HG02884 (cell line): ENCODE measurements around the gene GLIS1.

Source experiments
- ATAC-seq: cut with Tn5 transposase; IDR thresholded peaks from one replicate; pipeline ENCODE4 v1.9.1; 2021; ENCODE audit warnings: mild to moderate bottlenecking, moderate library complexity; ENCODE audit not compliant: unreplicated experiment

The GLIS1 gene

DNA sequence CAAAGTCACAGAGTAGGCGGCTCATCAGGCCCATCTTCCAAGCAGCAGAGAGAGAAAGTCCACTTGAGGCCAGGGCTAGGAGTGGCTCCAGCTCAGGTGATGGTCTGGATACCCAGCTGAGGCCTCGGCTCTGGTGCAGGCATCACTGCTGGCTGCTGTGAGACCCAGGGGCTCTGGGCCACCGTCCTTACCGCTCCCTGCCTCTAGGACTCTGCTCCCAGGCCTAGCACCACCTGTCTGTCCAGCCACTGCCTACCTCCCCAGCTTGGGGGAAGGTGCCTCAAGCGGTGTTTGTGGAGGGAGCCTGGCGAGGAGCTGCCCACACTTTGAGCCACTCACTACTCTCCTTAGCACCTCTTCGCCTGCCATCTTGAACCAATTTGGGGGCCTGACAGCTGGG lies 221.9 kb downstream of the GLIS1 start:
- no peak for ATAC-seq

DNA sequence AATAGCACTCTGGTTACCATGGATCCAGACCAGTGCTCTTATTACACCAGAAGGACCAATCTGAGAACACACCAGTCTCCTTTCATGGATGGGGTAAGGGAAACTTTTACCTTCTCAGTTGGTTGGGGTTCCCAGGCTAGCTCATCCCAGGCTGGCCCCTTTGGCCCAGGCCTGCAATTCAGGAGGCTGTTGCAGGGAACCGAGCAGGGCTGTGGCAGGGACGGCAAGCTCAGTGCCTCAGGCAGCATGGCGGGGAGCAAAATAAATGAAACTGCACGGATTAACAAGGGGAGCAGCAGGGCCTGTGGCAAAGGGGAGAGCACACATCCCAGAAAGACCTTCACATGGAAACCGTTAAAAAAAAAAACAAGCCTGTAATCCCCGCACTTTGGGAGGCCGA lies 222.8 kb downstream of the GLIS1 start:
- no peak for ATAC-seq

DNA sequence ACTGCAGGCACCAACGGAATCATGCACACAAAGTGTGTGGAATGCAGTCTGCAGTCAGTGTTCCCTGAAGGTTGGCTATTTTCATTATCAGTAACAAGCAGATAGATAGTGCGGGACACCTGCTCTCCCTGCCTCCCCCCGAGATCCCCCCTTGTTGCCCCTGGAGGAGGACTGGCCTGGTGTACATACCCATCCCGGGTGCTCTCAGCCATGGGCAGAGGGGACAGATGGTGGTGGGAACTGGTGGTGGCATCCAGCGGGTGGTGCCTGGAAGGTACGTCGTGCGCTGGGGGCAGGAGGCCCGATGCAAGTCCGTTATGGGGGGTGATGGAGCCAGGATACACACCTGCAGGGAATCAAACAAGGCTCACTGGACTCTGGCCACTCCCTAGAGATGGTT lies 224.5 kb downstream of the GLIS1 start:
- no peak for ATAC-seq

DNA sequence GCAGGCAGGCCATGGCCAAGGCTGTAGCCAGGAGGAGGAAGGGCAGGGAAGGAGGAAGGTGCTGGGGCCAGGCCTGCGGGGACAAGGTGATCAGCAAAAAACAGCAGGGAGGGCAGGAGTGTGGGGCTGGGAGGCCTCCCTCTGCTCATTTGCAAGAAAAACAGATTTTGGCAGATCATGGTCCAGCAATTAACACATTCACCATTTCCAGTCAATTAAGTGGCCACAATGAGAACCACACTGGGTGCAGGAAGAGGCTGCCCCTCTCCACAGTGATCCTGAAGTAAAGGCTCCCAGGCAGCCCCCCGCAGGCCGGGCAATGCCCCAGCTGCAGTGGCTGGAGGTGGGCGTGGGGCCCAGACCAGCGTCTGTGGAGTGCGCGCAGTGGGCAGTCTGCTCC lies 225.1 kb downstream of the GLIS1 start:
- ATAC-seq, result no peak

DNA sequence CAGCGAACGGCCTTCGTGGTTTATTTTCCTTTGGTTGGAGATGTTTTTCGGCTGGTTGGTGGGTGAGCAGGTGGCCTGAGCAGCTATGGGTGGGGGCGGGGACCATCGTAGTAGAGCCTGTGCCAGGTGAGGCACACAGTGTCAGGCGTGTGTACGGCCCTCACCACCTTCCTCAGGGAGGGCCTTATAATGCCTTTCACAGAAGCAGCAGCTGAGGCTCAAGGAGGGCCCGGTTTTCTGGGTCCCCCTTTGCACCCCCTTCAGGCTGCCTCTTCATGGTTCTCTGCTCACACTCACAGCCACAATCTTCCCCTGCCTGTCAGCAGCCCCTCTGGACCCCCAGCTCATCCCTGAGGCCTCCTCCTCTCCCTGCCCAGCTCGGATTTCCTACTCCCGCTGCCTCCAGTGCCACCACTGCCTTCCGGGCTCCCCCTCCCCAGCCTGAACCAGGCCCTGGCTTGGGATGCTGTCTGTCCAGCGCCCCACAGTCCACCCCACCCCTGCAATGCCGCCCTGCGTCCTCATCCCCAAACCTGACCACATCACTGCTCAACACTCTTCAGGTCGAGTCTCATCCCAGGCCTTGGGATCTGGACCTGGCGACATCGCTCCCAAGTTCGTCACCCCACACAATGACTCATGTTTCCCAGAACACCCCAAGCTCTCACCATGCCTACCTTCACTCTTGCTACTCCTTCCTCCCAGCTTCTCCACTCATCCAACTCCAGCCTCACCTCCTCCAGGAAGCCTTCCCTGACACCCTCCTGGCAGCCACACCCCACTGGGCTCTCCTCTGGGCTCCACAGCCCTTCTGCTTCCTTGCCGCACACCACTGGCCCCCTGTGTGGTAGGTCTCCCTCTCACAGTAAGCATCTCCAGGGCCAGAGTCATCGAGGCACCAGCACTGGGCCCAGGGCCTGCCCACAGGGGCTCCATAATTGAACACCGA lies 225.9 kb downstream of the GLIS1 start:
- no peak for ATAC-seq

DNA sequence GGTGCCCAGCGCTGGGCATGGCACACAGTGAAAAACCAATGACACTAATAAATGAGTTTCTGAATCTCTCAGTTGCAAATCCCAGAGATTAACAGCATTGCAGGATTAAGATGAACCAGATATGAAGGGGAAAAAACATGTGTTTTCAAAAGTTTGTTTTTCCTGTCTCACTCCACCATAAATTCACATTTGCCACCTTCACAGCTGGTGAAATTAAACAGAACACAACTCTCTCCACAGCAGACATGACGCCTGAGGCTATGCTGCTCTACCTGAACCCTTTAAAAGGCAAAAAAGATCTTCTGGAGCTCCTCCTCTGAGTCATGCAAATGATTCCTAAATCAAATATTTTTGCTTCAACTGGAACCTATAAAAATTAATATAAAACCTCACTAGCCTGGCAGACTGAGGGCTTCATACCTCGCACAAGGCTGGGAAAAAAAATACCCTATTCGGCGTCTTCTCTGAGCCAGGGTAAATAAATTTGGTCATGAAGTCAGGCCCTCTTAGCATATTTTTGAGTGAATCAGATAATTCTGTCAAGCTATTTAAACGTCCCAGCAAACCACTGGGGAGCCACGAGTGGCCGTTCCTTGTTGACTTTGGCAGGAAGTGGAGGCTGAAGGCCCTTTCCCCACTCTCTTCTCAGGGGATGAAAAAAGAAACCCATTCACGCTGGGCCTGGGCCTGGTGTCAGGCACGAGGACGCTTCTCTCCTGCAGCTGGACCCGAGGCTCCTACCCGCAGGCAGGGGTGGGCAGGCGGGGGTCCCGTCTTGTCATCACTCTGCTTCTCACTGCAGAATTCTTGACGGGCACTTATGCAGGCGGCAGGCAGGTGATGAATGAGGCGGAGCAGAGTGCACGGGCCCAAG lies 226.8 kb downstream of the GLIS1 start:
- ATAC-seq, result no peak

DNA sequence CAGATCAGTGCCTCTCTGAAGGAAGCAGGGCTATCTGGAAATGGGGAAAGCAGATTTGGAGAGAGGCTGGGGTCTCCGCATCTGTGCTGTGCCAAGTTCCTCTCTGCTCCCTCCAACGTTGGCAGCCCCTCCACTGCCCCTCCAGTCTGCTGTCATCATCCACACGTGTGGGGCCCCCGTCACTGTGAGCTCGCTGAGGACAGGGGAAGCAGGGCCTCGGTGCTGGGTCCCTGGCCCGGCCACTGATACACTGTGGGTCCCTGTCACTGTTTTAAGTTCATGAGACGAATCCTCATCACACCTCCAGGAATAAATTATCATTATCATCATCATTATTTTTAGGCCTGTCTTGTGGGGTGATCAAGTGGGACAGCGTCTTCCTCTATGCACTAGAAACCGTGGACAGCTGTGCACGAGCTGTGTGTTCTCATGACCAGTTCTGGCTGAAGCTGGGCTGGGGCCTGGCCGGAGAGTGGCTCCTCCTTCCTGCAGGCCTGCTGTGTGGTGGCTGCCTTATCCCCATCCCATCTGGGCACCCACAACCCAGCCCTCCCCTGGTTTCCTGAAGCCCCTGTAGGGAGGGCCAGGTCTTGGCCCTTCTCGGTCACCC lies 227.5 kb downstream of the GLIS1 start:
- no peak for ATAC-seq

DNA sequence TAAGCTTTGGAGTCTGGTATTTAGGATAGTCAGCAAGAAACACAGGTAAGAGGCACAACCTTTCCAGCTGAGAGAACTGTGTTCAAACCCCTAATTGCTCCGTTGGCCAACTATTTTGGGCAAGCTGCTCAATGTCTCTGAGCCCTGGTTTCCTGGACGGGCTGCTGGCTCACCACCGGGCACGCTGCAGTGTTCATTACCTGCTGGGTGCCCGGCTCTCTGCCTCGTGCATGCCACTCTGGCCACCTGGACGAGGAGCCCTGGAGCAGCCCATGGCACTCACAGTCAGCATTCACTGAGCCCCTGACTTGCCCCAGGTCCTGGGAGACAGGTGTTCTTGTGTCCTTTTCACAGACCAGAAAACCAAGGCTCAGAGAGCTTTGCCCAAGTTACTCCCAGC lies 228.7 kb downstream of the GLIS1 start:
- ATAC-seq, result no peak

DNA sequence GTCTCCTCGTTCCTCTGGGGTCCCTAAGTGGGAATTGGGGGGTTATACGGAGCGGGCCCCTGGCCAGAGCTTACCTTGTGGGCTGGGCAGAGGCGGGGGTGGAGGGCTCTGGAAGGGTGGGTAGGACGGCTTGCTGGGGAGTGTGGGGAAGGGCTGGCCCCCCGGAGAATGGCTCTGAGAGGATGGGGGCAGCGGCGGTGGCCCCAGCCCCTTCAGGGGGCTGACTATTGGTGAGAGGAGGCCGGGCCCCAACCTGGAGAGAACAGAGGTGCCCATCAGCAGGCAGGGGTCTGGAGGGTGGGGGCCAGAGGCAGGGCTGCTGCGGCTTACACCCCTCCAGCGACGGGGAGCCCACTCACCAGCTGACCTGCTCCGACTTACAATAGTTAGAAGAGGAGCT lies 229.2 kb downstream of the GLIS1 start:
- no peak for ATAC-seq

DNA sequence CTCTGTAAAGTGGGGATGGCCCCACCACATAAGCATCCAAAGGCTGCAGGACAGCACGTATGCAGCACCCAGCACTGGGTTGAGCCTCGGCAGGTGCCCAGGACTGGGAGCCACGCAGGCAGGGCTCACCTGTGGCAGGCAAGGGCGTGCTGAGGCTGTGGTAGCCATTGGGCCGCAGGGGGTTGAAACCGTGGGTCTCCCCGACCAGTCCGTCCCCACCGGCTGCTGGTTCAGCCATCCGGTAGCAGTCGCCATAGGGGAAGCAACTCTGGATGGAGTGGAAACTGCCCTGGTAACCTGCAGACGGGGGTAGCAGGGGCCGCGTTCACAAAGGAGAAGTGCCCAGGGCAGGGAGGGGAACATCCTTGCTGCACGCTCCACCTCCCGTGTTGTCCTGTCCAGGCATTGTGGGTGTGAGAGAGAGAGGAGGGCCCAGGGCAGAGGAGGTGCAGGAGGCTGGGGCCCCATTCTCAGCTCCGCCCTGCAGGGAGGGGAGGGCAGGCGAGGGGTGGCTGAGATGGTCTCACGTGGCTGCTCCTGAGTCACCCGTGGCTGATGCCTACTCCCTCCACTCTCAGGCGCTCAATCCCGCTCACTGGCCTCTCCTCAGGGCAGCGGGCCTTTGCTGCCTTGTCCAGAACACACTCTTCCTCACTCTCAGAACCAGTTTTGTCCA lies 229.8 kb downstream of the GLIS1 start:
- no peak for ATAC-seq

DNA sequence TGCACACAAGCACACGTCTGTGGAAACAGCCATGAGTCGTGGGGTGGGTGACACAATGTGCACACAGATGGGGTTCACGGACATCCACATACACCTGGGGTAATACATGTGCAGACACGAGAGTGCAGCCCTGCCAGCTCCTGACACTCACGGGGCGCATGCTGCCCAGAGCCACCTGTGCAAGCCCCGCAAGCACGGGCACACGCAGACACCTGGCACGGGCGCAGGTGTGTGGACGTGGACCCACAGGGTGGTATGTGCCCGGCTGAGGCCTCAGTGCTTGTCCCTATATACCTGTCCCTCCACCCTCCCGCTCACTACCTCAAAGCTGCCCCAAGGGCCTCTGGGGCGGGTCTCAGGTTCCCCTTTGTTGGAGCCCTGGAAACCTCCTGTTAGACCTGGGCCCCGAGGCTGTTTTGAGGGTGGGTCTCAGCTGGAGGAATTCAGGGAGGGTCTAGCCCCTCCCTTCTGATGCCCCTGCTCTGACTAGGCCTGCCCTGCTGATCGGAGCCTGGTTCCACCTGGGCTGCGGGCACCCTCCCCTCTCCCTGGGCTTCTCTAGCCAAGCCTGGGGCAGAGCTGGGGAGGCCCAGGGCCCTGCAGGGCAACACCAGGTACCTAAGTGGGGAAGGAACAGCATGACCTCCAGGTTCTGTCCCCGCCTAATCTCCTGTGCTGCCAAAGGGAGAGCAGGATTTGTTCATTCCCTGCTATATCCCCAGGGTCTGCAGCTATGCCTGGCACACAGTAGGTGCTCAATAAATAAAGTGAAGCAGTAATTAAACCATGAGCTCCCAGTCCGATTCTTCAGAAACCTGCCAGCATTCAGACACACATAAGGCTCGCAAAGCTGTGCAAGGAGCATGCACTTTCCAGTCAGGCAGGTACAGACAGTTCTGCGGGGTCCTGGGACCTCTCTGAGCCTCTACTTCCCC lies 230.6 kb downstream of the GLIS1 start:
- ATAC-seq, result no peak

DNA sequence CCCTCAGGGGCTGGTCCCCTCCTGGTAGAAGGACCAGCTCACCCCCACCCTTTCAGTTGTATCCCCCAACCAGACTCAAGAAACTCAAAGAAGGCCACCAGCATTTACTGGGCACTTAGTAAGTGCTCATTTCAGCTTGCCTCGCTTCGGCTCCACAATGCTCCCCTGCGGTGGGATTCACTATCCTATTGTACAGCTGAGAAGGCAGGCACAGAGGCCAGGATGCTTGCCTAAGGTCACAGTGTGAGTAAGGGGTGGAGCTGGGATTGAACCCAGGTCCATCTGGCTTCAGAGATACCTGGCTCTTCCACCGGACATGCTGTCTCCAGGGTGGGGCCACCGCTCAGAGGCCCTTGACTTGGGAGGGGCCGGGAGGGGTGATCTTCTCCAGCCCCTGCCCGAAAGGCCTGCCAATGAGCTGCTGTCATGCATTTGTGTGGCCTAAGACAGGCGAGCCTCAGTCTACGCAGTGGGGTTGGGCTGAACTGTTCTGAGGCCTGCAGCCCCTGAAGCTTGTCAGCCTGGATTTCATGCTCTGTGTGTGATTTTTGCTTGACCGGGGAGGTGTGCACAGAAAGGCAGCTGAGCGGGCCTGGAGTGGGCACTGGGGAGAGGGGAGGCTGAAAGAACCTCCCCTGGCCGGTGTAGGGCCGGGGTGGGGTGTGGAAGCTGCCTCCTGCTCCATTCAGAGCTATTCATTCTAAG lies 231.7 kb downstream of the GLIS1 start:
- no peak for ATAC-seq

DNA sequence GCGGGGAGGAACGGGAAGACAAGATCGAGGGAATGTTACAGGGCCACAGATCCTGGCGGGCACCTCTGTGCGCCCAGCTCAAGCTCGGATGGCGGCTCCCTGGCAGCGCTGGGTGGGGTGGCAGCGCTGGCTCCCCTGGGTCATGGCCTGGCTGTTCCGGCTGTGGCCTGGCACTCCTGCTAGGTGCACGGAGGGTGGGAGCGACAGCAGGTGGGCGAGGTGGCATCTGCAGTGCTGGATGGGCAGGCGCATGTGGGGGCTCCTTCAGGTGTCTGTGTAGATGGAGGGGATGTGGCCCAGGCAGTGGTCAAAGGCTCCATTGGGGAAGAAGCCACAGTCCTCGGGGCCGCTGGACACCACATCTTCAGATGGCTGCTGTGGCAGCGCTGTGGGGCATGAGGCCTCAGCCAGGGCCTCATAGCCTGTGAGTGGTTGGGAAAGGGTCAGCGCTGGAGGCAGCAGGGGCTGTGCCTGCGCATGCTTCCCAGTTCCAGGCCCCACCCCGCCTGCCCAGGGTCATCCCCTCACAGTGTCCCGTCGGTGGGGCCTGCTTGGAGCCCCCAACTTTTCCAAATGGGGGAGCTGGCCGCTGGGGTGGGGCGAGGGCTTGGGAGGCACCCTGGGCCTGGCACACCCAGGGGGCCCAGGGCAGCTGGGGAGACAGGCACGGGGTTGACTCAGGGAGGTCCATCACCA lies 232.5 kb downstream of the GLIS1 start:
- ATAC-seq, result no peak

DNA sequence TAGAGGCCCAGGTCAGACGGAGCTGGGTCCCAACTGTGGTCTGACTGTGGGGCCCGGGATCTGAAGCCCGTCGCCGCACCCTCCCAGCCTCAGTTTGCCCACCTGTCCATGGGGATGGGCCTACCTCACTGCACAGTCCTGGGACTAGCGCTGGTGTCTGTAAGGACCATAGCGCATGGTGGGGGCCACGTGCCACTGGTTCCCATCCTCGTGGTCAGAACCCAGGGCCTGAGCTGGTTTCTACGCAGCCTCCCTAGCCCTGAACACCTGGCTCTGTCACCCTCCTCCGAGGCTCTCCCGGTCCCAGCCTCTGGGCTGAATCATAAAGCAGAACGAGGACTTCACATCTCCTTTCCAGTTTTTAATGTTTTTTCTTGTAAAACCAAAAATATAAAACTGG lies 233.1 kb downstream of the GLIS1 start:
- no peak for ATAC-seq

DNA sequence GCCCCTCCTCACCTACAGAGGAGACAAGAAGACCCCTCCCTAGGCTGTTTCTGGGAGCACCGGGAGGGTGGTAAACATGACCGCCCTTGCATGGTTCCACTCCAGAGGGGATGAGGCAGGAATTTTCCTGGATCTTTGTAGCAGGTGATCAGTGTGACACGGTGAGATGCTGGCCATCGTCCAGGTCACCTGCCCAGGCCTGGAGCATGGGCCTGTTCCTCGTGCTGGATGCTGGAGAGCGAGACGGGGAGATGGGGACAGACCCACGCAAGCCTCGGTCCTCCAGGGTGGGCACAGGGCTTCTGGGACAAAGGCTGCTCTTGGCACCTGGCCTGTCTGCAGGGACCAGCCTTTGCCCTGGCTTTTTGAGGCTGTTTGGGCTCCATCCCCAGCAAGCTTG lies 233.6 kb downstream of the GLIS1 start:
- no peak for ATAC-seq

DNA sequence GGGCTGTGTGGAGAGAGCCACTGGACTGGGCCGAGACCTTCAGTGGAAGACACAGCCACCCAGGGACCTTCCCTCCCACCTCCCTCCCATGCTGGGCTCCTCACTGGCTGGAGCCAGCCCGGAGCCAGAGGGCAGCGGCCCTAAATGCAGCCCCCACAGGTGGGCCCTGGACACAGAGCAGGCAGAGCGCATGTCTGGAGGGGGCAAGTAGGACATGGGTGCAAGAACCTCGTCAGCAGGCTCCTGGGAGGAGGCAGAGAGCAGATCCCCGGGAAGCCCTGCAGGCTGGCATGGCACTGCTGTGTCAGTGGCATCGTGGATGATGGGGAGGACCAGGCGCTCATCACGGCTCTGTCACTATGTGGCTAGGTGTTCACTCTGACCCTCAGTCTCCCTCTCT lies 234.1 kb downstream of the GLIS1 start:
- no peak for ATAC-seq

DNA sequence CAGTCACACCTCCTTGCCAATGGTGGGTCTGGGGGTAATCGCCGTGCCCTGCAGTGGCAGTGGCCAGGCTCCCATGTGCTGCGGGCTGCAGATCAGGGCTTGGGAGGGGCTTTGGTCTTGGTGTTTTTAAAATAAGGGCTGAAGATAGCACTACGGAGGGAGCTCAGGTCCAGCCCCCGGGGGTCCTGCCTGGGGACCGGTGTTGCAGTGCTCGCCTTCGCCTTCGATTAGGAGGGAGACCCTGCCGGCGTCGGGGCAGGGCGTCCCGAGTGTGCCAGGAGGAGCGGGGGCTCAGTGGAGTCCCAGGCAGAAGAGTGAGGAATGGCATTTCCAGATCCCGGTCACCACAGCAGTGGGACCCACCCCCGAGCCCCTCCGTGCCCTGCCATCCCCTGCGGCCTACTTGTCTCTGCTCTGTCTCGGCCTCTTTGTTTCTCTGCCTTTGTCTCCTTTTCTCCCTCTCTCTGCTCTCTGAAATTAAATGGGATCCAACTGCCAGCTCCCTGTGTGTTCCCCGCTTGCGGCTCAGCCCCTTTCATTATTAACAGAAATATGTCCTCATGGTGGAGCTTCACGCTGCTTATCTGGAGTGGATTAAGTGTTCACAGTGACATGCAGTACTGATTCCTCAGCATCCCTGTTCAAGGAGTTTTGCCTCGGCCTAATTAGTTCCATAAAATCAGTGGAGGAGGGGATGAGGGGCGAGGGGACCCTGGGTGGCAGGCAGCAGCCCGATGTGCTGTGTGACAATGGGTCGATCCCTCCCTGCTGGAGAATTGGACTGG lies 235.3 kb downstream of the GLIS1 start:
- no peak for ATAC-seq
